GM21360 (cell line): ENCODE results near the gene AXL.
"Not testable (repeated sequence)": the region's sequence is repeated elsewhere in the genome, so short reads cannot be mapped to it uniquely, and the experiment has no call there.

Source experiments
- ATAC-seq: cut with Tn5 transposase; IDR thresholded peaks from one replicate; pipeline ENCODE4 v1.9.1; 2021; ENCODE audit warnings: mild to moderate bottlenecking, moderate library complexity; ENCODE audit not compliant: unreplicated experiment

AXL gene

DNA sequence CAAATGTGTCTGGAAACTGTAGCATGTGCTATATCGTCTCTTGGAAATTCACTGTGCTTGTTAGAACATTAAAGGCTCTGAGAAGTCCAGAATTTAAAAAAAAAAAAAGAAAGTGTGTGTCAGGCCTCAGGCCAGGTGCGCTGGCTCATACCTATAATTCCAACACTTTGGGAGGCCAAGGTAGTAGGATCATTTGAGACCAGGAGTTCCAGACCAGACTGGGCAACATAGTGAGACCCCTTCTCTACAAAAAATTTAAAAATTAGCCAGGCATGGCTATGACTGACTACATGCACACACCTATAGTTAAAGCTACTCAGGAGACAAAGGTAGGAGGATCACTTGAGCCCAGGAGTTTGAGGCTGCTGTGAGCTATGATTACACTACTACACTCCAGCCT is 50.0 kb downstream of the AXL start:
- no peak for ATAC-seq

DNA sequence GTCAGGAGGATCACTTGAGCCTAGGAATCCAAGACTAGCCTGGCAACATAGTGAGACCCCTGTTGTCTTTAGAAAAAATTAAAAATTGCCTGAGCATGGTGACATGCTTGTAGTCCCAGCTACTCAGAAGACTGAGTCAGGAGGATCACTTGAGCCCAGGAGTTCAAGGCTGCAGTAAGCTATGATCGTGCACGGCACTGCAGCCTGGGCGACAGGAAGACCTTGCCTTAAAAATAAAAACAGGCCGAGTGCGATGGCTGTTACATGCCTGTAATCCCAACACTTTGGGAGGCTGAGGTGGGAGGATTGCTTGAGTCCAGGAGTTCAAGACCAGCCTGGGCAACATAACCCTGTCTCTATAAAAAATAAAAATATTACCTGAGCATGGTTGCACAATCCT is 50.5 kb downstream of the AXL start:
- no peak for ATAC-seq

DNA sequence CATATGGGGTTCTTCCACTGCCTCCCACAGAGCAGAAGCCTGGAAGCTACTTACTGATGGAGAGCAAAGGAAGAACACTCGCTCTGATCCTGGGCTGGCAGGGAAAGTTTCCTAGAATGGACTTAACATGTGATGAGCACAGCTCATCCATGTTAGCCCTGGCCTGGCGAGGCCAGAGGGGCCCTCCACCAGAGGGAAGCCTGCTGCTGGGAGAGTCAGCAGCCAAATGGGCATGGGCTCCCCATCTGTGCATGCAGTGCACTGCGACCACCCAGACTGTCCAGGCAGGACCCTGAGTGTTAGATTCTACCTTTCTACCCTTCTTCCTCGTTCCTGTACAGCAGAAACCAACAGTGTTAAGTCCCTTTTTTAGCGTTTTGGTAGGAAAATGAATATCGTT is 54.1 kb downstream of the AXL start:
- no peak for ATAC-seq

- no peak for ATAC-seq
These were observed 55.8 kb downstream of the AXL start for GRCh38 chr19:41274802-41275201.

DNA sequence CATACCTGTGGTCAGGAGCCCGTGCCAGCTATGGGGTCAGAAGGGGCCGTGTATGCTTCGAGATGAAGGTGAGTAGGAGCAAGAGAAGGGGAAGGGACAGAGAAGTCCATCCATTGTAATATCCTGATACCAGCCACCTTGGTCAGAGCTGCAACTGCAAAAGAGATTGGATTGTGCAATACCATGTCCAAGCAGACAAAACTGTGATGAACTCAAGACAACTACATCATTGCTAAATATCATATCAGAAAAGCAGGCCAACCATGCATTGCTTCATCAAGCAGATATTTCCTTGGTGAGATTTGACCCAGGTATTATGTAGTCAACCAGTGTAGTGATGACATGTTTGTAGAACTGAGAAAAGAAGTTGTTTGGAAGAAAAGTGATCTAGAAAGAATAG is 57.2 kb downstream of the AXL start:
- ATAC-seq = no peak

DNA sequence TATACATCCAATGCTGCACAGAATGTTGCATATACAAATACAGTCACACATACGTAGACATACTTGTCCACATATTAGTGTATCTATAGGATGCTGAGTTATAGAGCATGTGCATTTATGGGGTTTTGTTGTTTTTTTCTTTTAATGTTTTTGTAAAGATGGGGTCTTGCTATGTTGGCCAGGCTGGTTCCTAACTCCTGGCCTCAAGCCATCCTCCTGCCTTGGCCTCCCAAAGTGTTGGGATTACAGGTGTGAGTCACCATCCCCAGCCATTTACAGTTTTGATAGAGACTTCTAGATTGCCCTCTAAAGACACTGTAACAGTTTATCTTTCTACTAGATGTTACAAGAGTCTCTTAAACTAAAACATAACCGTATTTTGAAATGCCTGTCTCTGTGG is 59.5 kb downstream of the AXL start:
- no peak for ATAC-seq

GRCh38 chr19:41288673-41289530 is 69.9 kb downstream of the AXL start:
- no peak for ATAC-seq

GRCh38 chr19:41289814-41290213 is 70.8 kb downstream of the AXL start:
- ATAC-seq = not testable (repeated sequence)

- no peak for ATAC-seq
These were observed 75.4 kb downstream of the AXL start for GRCh38 chr19:41294393-41294792.

DNA sequence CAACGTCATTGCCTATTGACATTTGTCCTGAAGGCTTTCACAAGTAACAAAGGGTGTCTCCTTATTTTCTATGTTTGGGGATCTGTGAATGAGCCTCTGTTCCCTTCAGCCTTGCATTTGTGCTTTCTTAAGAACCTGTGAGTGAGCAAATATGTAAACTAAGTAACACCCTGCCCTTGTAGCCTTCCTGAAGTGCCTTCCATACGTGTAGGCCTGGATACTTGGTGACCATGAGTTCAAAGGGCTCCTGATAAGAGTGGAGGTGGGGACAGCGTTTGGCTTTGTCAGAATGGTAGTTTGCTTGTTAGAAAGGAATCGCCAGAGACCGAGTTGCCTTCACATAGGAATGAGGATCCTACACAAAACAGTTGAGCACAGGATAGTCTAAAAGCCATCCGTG is 76.5 kb downstream of the AXL start:
- no peak for ATAC-seq

DNA sequence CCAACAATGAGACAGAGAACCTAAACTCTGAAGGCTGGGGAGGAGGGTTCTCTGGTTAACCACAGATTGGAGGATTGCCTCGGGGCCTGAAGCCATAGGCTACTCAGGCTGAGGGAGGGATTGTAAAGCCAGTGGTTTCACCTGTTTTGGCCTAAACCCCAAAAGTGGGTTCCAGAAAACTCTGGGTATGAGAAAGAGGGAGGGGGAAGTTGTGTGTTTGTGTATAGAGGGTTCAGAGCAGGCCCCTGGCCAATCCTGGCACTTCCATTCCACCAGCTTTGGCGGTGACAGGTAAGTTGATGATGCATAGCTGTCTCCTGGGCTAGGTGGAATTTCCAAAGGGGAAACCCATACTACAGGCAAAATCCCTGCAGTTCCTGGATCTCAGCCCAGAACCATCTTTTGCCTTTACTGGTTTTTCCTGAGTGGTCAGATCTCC is 77.4 kb downstream of the AXL start:
- no peak for ATAC-seq

GRCh38 chr19:41297628-41298347 is 78.8 kb downstream of the AXL start:
- ATAC-seq = peak; percentile 70

GRCh38 chr19:41298348-41298964 is 79.4 kb downstream of the AXL start:
- no peak for ATAC-seq

GRCh38 chr19:41299046-41299754 is 80.2 kb downstream of the AXL start:
- no peak for ATAC-seq

- no peak for ATAC-seq
These were observed 80.7 kb downstream of the AXL start for GRCh38 chr19:41299755-41300089.

- no peak for ATAC-seq
These were observed 81.5 kb downstream of the AXL start for GRCh38 chr19:41300555-41300954.

GRCh38 chr19:41302624-41303351 is 83.8 kb downstream of the AXL start:
- no peak for ATAC-seq

DNA sequence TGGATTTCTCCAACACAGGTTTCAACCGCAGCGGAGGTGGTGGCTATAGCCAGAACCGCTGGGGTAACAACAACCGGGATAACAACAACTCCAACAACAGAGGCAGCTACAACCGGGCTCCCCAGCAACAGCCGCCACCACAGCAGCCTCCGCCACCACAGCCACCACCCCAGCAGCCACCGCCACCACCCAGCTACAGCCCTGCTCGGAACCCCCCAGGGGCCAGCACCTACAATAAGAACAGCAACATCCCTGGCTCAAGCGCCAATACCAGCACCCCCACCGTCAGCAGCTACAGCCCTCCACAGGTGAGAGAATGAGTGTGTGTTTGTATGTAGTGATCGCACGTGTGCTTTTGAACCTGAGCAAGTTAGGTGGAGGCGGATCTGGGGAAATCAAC is 84.9 kb downstream of the AXL start:
- ATAC-seq = no peak

GRCh38 chr19:41304706-41305483 is 85.9 kb downstream of the AXL start:
- ATAC-seq = no peak
